WTC11 (cell line): ENCODE measurements around the gene CAMK2B.

ENCODE experiments used
- ATF6 ChIP-seq: sonication (generic); formaldehyde crosslinking; IDR thresholded peaks from 2 replicates; pipeline ENCODE4 v1.8.1; 2023; ENCODE audit warnings: mild to moderate bottlenecking, missing genetic modification reagents
- ESRRA ChIP-seq: sonication (generic); formaldehyde crosslinking; IDR thresholded peaks from 2 replicates; pipeline ENCODE4 v1.8.1; 2022; ENCODE audit warnings: mild to moderate bottlenecking, missing genetic modification reagents, borderline replicate concordance
- IRF1 ChIP-seq: sonication (generic); formaldehyde crosslinking; IDR thresholded peaks from 2 replicates; pipeline ENCODE4 v1.8.0; 2023; ENCODE audit warnings: missing genetic modification reagents
- KAT7 ChIP-seq: sonication (generic); formaldehyde crosslinking; IDR thresholded peaks from 2 replicates; pipeline ENCODE4 v1.8.1; 2023; ENCODE audit warnings: missing genetic modification reagents, mild to moderate bottlenecking, borderline replicate concordance
- NR2C2 ChIP-seq: sonication (generic); formaldehyde crosslinking; IDR thresholded peaks from 2 replicates; pipeline ENCODE4 v1.8.0; 2022; ENCODE audit warnings: mild to moderate bottlenecking, missing genetic modification reagents
- TF ChIP-seq, protein P1 (sequence below): fragments of 200-600 bp; IDR thresholded peaks from 2 replicates; pipeline ENCODE4 v1.8.0; 2022; ENCODE audit warnings: antibody characterized with exemption

DNA sequence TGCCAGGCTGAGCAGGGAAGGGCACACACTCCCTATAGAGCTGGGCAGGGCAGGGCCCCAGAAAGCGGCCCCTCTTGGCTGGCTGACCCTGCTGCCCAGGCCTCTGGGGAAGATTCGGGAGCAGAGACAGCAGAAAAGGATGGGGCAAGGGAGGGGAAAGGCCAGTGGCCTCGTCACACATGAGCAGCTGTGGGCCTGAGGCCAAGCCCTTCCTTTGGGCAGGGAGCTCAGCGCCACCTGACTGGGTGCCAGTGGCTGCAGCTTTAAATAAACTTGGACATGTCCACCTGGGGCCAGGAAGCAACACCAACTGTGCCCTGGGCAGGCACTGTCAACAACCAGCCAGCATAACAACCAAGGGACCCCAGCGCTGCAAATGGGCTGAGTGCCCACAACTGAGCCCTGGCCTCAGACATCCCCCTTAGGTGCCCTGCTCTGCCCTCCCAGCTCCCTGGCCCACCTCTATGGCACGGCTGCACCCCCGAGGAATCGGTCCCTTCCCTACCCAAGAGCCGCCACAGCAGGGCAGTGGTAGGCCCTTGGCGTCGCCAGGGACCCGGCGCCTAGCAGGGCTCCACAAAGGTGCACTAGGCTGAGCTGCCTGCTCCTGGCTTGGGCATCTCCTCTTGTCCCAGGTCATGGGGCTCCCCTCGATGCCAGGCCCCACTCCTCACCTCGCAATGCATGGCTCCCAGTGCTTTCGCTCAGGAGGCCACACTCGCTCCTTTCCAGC is 2.6 kb downstream of the CAMK2B start:
- TF ChIP-seq, protein P1, sequence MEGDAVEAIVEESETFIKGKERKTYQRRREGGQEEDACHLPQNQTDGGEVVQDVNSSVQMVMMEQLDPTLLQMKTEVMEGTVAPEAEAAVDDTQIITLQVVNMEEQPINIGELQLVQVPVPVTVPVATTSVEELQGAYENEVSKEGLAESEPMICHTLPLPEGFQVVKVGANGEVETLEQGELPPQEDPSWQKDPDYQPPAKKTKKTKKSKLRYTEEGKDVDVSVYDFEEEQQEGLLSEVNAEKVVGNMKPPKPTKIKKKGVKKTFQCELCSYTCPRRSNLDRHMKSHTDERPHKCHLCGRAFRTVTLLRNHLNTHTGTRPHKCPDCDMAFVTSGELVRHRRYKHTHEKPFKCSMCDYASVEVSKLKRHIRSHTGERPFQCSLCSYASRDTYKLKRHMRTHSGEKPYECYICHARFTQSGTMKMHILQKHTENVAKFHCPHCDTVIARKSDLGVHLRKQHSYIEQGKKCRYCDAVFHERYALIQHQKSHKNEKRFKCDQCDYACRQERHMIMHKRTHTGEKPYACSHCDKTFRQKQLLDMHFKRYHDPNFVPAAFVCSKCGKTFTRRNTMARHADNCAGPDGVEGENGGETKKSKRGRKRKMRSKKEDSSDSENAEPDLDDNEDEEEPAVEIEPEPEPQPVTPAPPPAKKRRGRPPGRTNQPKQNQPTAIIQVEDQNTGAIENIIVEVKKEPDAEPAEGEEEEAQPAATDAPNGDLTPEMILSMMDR, result no peak
- no peak for TF ChIP-seq NR2C2 (CRISPR knock-in tag)
- TF ChIP-seq KAT7 (CRISPR knock-in tag), result no peak
- no peak for TF ChIP-seq ATF6 (CRISPR knock-in tag)
- no peak for TF ChIP-seq IRF1 (CRISPR knock-in tag)
- TF ChIP-seq ESRRA (CRISPR knock-in tag), result no peak
